Left ventricle myocardium inferior (tissue), 1 donor: Measurements from ENCODE around the gene SH3PXD2A. TPM values are rescaled to one million over a fixed set of nuclear protein-coding genes. Genes with fewer than 3 reads are reported as not detected.

Experiments
- DNase-seq: peaks from one replicate; pipeline ENCODE4 v3.0.0-alpha.2; 2020
- H3K27ac ChIP-seq: fragments of 200-600 bp; replicated peaks from 2 replicates; pipeline ENCODE4 v1.8.0; 2021
- H3K27me3 ChIP-seq: fragments of 200-600 bp; 2 replicates; pipeline ENCODE4 v1.8.0; 2021; ENCODE audit warnings: low read depth
- H3K36me3 ChIP-seq: fragments of 200-600 bp; 2 replicates; pipeline ENCODE4 v1.8.0; 2021
- H3K4me1 ChIP-seq: fragments of 200-600 bp; 2 replicates; pipeline ENCODE4 v1.8.0; 2021
- H3K4me3 ChIP-seq: fragments of 200-600 bp; 2 replicates; pipeline ENCODE4 v1.8.0; 2021; ENCODE audit warnings: mild to moderate bottlenecking, moderate library complexity
- H3K9me3 ChIP-seq: fragments of 200-600 bp; replicated peaks from 2 replicates; pipeline ENCODE4 v1.8.0; 2021
- intact Hi-C: fragments of 100-400 bp; cut with micrococcal nuclease; formaldehyde crosslinking; loops from one replicate; pipeline ENCODE4 v1.11.0; 2022
- total RNA-seq: library from RNA; stranded (reverse); fragmentation: NEBNext Ultra II Directional; extraction: Animal tissue kit (Norgen Biotek cat#: 25700); gene quantifications from one replicate; pipeline ENCODE4 v1.2.1, GENCODE V29; 2021
- TF ChIP-seq, protein P1 (sequence below): fragments of 200-600 bp; IDR thresholded peaks from 2 replicates; pipeline ENCODE4 v1.8.0; 2021; ENCODE audit warnings: antibody characterized with exemption, mild to moderate bottlenecking, borderline replicate concordance
- donor health status: DM: no; HTN: yes; CAD: no; lungs with severe emphysema.

Gene SH3PXD2A
- total RNA-seq, 1 donor from 2014 or later, result 34.4 TPM

DNA sequence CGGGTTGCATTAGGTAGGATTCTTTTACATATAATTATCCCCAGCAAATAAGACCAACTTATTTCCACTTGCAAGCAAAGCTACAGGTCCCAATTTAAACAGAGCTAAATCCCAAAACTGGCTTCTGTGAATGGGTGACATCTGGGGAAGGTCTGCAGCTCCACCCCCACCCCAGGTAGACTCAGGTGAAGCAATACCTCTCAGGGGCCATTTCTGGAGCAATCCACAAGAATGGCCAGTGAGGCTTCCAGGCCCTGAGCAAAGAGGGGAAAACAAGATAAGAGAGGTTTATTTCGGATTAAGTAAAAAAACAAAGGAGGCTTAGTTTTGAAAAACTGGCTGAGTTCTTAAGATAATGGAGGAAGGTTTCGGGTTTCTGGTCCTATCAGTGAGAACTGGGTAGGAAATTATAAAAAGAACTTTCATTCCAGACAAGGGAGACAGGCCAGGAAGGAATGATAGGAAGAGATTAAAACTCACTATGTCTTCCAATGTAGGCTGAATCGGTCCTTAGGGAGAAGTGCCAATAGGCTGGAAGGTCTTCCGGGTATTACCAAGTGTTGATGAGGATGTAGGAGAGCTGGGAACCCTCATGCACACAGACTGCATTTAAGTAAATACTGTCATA, 25.4 kb downstream of the SH3PXD2A start:
- peaks cover 52% of the 10 kb centered on the region for H3K4me1 ChIP-seq

GRCh38 chr10:103829278-103829677, 26.1 kb downstream of the SH3PXD2A start:
- no peak overlapping the region for H3K27ac ChIP-seq
- intact Hi-C loops, result no loop called here
- TF ChIP-seq, protein P1, sequence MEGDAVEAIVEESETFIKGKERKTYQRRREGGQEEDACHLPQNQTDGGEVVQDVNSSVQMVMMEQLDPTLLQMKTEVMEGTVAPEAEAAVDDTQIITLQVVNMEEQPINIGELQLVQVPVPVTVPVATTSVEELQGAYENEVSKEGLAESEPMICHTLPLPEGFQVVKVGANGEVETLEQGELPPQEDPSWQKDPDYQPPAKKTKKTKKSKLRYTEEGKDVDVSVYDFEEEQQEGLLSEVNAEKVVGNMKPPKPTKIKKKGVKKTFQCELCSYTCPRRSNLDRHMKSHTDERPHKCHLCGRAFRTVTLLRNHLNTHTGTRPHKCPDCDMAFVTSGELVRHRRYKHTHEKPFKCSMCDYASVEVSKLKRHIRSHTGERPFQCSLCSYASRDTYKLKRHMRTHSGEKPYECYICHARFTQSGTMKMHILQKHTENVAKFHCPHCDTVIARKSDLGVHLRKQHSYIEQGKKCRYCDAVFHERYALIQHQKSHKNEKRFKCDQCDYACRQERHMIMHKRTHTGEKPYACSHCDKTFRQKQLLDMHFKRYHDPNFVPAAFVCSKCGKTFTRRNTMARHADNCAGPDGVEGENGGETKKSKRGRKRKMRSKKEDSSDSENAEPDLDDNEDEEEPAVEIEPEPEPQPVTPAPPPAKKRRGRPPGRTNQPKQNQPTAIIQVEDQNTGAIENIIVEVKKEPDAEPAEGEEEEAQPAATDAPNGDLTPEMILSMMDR, result no peak
- peaks cover 52% of the 10 kb centered on the region for H3K4me1 ChIP-seq
- H3K9me3 ChIP-seq, result peaks cover 5% of the 10 kb centered on the region
- no peaks in the 10 kb centered on the region for H3K27me3 ChIP-seq
- DNase-seq, result no peak
- H3K4me3 ChIP-seq, result no peak overlapping the region
- H3K36me3 ChIP-seq, result no peaks in the 10 kb centered on the region

More for the DNA sequence above, 25.4 kb downstream of the SH3PXD2A start:
- H3K9me3 ChIP-seq, result peaks cover 5% of the 10 kb centered on the region
- H3K27ac ChIP-seq, result no peak overlapping the region
- DNase-seq, result no peak
- H3K36me3 ChIP-seq, result no peaks in the 10 kb centered on the region
- no peak overlapping the region for H3K4me3 ChIP-seq
- TF ChIP-seq, protein P1, result no peak
- H3K27me3 ChIP-seq, result no peaks in the 10 kb centered on the region
- intact Hi-C loops, result no loop called here

- TF ChIP-seq, protein P1, result no peak
- Histone ChIP-seq H3K27ac (no peak overlapping the region), H3K4me1 (peaks cover 52% of the 10 kb centered on the region), H3K9me3 (peaks cover 5% of the 10 kb centered on the region), H3K36me3 (no peaks in the 10 kb centered on the region), H3K27me3 (no peaks in the 10 kb centered on the region), H3K4me3 (no peak overlapping the region)
- intact Hi-C loops, result no loop called here
- DNase-seq, result no peak
Observed at GRCh38 chr10:103828587-103829197, 26.7 kb downstream of the SH3PXD2A start.

GRCh38 chr10:103828107-103828506, 27.3 kb downstream of the SH3PXD2A start:
- peaks cover 52% of the 10 kb centered on the region for H3K4me1 ChIP-seq

DNA sequence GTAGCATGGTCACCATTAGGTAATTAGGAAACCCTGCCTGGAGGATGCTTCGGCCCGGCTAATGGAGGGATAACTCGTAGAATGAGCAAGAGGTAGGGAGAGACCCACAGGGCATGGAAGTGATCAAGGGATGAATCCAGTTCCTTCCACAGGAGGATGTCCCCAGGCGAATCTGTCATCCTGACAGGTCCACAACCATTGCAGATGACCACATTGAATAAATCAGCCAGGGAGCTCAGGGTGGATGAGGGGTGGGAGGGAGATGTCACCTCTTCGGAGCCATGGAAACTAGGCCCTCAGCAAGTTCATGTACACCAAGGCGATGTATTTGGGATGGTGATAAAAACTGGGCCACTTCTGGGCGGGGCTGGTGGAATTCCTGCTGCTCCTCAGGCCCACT, 28.5 kb downstream of the SH3PXD2A start:
- Histone ChIP-seq H3K4me3 (no peak overlapping the region), H3K4me1 (peaks cover 60% of the 10 kb centered on the region), H3K27ac (no peak overlapping the region), H3K27me3 (no peaks in the 10 kb centered on the region), H3K36me3 (no peaks in the 10 kb centered on the region), H3K9me3 (no peaks in the 10 kb centered on the region)
- TF ChIP-seq, protein P1, result no peak
- intact Hi-C loops, result no loop called here
- no peak for DNase-seq

More at GRCh38 chr10:103828107-103828506, 27.3 kb downstream of the SH3PXD2A start:
- H3K36me3 ChIP-seq, result no peaks in the 10 kb centered on the region
- intact Hi-C loops, result no loop called here
- H3K27ac ChIP-seq, result no peak overlapping the region
- H3K9me3 ChIP-seq, result peaks cover 5% of the 10 kb centered on the region
- no peaks in the 10 kb centered on the region for H3K27me3 ChIP-seq
- no peak for DNase-seq
- H3K4me3 ChIP-seq, result no peak overlapping the region
- TF ChIP-seq, protein P1, result no peak
